GM12873 (cell line): ENCODE measurements around the gene TMEM259.
A peak's percentile ranks its signal among the peaks of the same experiment; 100 is the strongest.

Source experiments
- CTCF ChIP-seq: IDR thresholded peaks from 2 replicates; pipeline ENCODE4 v1.5.1; 2012; ENCODE audit warnings: low read depth, mild to moderate bottlenecking, moderate library complexity, low read length, control low read depth; ENCODE audit not compliant: insufficient read depth; ENCODE audit errors: missing control alignments

The TMEM259 gene

GRCh38 chr19:1004204-1004802 is 16.6 kb downstream of the TMEM259 start:
- TF ChIP-seq CTCF: no peak

GRCh38 chr19:1003283-1003682 is 17.6 kb downstream of the TMEM259 start:
- TF ChIP-seq CTCF: no peak

GRCh38 chr19:1002600-1002999 is 18.3 kb downstream of the TMEM259 start:
- TF ChIP-seq CTCF: no peak

GRCh38 chr19:1001538-1002166 is 19.3 kb downstream of the TMEM259 start:
- TF ChIP-seq CTCF: peak; percentile 89

- no peak for TF ChIP-seq CTCF
These were observed 20.1 kb downstream of the TMEM259 start for GRCh38 chr19:1000591-1001537.

GRCh38 chr19:1000095-1000494 is 20.8 kb downstream of the TMEM259 start, which contains the start of gene GRIN3B:
Gene GRIN3B, plus strand, starts transcription at chr19:1000419. Its CDS starts 19 bp downstream, at chr19:1000438.
- peak; percentile 63 for TF ChIP-seq CTCF

GRCh38 chr19:999379-999719 is 21.6 kb downstream of the TMEM259 start:
- no peak for TF ChIP-seq CTCF
